Measurements from ENCODE around the gene RSRC2.

The RSRC2 gene

DNA sequence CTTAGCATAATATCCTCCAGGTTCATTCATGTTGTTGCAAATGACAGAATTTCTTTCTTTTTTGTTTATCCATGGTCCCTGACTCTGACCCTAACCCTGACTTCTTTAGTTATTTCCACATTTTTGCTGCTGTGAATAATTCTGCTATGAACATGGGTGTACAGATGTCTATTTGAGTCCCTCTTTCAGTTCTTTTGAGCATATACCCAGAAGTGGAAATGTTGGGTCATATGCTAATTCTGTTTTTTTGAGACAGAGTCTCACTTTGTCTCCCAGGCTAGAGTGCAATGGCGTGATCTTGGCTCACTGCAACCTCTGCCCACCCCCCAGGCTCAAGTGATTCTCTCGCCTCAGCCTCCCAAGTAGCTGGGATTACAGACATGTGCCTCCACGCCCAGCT lies 33.4 kb upstream of the RSRC2 start:
- TF ChIP-seq SIN3A (IDR thresholded peaks at IDR 0.05; ENCODE audit: borderline replicate concordance, insufficient read depth, low read length) (no peak), TAF1 (IDR thresholded peaks at IDR 0.05; ENCODE audit: borderline replicate concordance, insufficient read depth, low read length) (no peak)

DNA sequence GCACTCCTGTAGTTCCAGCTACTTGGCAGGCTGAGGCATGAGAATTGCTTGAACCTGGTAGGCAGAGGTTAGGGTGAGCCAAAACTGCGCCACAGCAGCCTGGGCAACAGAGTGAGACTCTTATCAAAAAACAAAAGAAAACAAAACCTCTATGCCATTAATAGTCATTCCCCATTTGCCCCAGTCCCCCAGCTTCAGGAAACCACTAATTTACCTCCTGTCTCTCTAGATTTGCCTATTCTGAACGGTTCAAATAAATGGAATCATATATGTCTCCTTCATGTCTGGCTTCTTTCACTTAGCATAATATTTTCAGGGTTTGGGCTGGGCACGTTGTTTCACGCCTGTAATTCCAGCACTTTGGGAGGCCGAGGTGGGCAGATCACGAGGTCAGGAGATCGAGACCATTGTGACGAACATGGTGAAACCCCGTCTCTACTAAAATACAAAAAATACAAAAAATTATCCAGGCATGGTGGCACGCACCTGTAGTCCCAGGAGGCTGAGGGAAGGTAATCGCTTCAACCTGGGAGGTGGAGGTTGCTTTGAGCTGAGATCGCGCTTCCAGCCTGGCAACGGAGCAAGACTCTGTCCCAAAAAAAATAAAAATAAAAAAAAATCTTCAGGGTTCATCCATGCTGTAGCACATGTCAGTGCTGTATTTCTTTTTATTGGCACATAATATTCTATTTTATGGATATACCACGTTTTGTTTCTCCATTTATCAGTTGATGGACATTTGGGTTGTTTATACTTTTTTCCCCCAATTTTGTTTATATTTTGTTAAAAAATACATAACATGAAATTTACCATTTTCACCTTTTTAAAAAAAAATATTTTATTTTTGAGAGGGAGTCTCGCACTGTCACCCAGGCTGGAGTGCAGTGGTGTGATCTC lies 32.3 kb upstream of the RSRC2 start:
- TF ChIP-seq TAF1 (IDR thresholded peaks at IDR 0.05; ENCODE audit: borderline replicate concordance, insufficient read depth, low read length), result no peak
- no peak for TF ChIP-seq FOXP2 (optimal IDR thresholded peaks at IDR 0.05; ENCODE audit: borderline replicate concordance, extremely low read depth, extremely low read length, insufficient read depth)
- no peak for TF ChIP-seq POLR2AphosphoS5 (IDR thresholded peaks at IDR 0.05; ENCODE audit: low read depth, low read length)
- TF ChIP-seq, protein P1, sequence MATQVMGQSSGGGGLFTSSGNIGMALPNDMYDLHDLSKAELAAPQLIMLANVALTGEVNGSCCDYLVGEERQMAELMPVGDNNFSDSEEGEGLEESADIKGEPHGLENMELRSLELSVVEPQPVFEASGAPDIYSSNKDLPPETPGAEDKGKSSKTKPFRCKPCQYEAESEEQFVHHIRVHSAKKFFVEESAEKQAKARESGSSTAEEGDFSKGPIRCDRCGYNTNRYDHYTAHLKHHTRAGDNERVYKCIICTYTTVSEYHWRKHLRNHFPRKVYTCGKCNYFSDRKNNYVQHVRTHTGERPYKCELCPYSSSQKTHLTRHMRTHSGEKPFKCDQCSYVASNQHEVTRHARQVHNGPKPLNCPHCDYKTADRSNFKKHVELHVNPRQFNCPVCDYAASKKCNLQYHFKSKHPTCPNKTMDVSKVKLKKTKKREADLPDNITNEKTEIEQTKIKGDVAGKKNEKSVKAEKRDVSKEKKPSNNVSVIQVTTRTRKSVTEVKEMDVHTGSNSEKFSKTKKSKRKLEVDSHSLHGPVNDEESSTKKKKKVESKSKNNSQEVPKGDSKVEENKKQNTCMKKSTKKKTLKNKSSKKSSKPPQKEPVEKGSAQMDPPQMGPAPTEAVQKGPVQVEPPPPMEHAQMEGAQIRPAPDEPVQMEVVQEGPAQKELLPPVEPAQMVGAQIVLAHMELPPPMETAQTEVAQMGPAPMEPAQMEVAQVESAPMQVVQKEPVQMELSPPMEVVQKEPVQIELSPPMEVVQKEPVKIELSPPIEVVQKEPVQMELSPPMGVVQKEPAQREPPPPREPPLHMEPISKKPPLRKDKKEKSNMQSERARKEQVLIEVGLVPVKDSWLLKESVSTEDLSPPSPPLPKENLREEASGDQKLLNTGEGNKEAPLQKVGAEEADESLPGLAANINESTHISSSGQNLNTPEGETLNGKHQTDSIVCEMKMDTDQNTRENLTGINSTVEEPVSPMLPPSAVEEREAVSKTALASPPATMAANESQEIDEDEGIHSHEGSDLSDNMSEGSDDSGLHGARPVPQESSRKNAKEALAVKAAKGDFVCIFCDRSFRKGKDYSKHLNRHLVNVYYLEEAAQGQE (IDR thresholded peaks at IDR 0.05; ENCODE audit: insufficient read depth in 1 of 2, low read depth in 2 of 2, low read length in 2 of 2), result no peak
- no peak for TF ChIP-seq SIN3A (IDR thresholded peaks at IDR 0.05; ENCODE audit: borderline replicate concordance, insufficient read depth, low read length)

DNA sequence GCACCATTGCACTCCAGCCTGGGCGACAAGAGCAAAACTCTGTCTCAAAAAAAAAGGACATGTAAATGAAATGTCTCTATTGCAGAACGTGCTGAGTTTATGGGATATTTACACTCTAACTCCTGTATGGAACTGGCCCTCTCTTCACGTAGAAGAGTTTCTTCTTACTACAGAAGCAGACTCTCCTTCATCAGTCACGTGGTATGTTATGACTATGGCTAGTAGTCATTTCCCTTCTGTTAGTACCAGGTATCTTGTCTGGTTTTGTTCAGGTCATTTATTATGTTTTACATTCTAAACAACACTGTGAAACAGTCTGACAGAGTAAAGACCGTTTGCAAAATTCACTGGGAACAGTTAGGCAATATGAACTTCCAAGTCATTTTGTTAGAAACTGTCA lies 20.6 kb upstream of the RSRC2 start:
- no peak for TF ChIP-seq FOXP2 (optimal IDR thresholded peaks at IDR 0.05; ENCODE audit: borderline replicate concordance, extremely low read depth, extremely low read length, insufficient read depth)
- no peak for TF ChIP-seq TAF1 (IDR thresholded peaks at IDR 0.05; ENCODE audit: borderline replicate concordance, insufficient read depth, low read length)
- no peak for TF ChIP-seq SIN3A (IDR thresholded peaks at IDR 0.05; ENCODE audit: borderline replicate concordance, insufficient read depth, low read length)
- TF ChIP-seq, protein P1 (IDR thresholded peaks at IDR 0.05; ENCODE audit: insufficient read depth in 1 of 2, low read depth in 2 of 2, low read length in 2 of 2), result no peak
- no peak for TF ChIP-seq POLR2AphosphoS5 (IDR thresholded peaks at IDR 0.05; ENCODE audit: low read depth, low read length)

DNA sequence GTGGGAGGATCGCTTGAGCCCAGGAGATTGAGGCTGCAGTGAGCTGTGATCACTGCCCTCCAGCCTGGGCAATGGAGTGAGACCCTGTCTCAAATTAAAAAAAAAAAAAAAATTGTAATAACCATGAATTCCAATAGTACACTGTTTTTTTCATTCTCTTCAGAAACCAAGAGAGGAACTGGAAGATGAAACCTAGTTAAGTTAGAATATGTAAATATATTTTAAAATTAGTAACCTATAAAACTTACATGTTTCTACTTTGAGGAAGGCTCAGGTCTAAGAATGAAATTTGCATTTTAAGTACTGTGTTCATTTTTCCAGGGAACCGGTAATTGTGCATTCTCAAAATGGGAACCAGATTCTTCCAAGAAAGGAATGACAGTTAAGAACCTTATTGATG lies 19.1 kb upstream of the RSRC2 start:
- TF ChIP-seq, protein P1 (IDR thresholded peaks at IDR 0.05; ENCODE audit: insufficient read depth in 1 of 2, low read depth in 2 of 2, low read length in 2 of 2), result no peak
- TF ChIP-seq TAF1 (IDR thresholded peaks at IDR 0.05; ENCODE audit: borderline replicate concordance, insufficient read depth, low read length), result no peak
- TF ChIP-seq SIN3A (IDR thresholded peaks at IDR 0.05; ENCODE audit: borderline replicate concordance, insufficient read depth, low read length), result no peak

DNA sequence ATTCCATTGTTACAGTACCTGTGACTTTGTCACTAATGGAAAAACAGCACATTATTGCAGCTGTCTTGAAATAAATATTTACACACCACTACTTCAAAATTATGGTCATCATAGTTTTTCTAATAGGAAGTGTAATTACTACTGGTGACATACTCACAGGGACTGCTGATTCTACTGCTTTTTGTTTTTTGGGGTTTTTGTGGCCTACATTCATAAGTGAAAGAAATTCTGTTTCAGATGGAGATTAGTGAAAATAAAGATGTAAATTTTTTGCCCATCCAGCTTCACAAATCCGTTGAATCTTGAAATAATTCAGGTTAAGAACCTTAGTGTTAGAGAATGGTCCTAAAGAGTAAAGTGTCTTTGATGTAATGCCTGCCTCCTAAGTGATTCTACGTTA lies 17.8 kb upstream of the RSRC2 start:
- no peak for TF ChIP-seq SIN3A (IDR thresholded peaks at IDR 0.05; ENCODE audit: borderline replicate concordance, insufficient read depth, low read length)
- no peak for TF ChIP-seq POLR2AphosphoS5 (IDR thresholded peaks at IDR 0.05; ENCODE audit: low read depth, low read length)
- TF ChIP-seq, protein P1 (IDR thresholded peaks at IDR 0.05; ENCODE audit: insufficient read depth in 1 of 2, low read depth in 2 of 2, low read length in 2 of 2), result no peak
- TF ChIP-seq TAF1 (IDR thresholded peaks at IDR 0.05; ENCODE audit: borderline replicate concordance, insufficient read depth, low read length), result no peak
- no peak for TF ChIP-seq FOXP2 (optimal IDR thresholded peaks at IDR 0.05; ENCODE audit: borderline replicate concordance, extremely low read depth, extremely low read length, insufficient read depth)

Measured in PFSK-1 (cell line).